IPS DF 19.7 (cell line): ENCODE results near the gene LIF.

Experiments
- DNase-seq: peaks from one replicate; pipeline ENCODE4 v3.0.0-alpha.2; 2013; ENCODE audit warnings: low read depth, low spot score

The LIF gene

GRCh38 chr22:30284666-30285065, 38.1 kb upstream of the LIF start:
- no peak for DNase-seq

- DNase-seq, result no peak
Measured at GRCh38 chr22:30284172-30284571, 37.6 kb upstream of the LIF start.

GRCh38 chr22:30283342-30283741, 36.8 kb upstream of the LIF start:
- no peak for DNase-seq

GRCh38 chr22:30282616-30283046, 36.1 kb upstream of the LIF start:
- DNase-seq, result no peak

- DNase-seq, result no peak
Measured at GRCh38 chr22:30280505-30280904, 33.9 kb upstream of the LIF start.

- no peak for DNase-seq
Measured at GRCh38 chr22:30279932-30280331, 33.4 kb upstream of the LIF start.

GRCh38 chr22:30279046-30279788, 32.7 kb upstream of the LIF start:
- no peak for DNase-seq

GRCh38 chr22:30277547-30278344, 31.2 kb upstream of the LIF start:
- no peak for DNase-seq

GRCh38 chr22:30276039-30276438, 29.5 kb upstream of the LIF start:
- no peak for DNase-seq

GRCh38 chr22:30275625-30276024, 29.1 kb upstream of the LIF start:
- DNase-seq, result peak; percentile 30

- no peak for DNase-seq
Measured at GRCh38 chr22:30274437-30274812, 27.9 kb upstream of the LIF start.

- DNase-seq, result no peak
Measured at GRCh38 chr22:30273711-30274436, 27.3 kb upstream of the LIF start.

- no peak for DNase-seq
Measured at GRCh38 chr22:30272781-30273601, 26.4 kb upstream of the LIF start.

GRCh38 chr22:30270832-30271231, 24.3 kb upstream of the LIF start:
- no peak for DNase-seq

GRCh38 chr22:30268331-30268730, 21.8 kb upstream of the LIF start:
- DNase-seq, result no peak

GRCh38 chr22:30267382-30268302, 21.1 kb upstream of the LIF start:
- no peak for DNase-seq

GRCh38 chr22:30266445-30267381, 20.2 kb upstream of the LIF start, which contains the start of gene OSM:
Gene OSM, minus strand, starts transcription at chr22:30266851. Its CDS starts 52 bp downstream, at chr22:30266799.
- DNase-seq, result no peak

GRCh38 chr22:30265823-30266444, 19.4 kb upstream of the LIF start:
- no peak for DNase-seq
